NCI-H446 treated with DMSO at 0.1 percent for 48 hours (cell line): ENCODE data around the gene BRPF3.

Experiments
- DNase-seq: peaks from one replicate; lab custom pipeline; 2025; lab: John Stamatoyannopoulos, UW

BRPF3 gene

GRCh38 chr6:36229223-36229622, 32.7 kb downstream of the BRPF3 start:
- DNase-seq: no peak

- DNase-seq: no peak
Measured at GRCh38 chr6:36230371-36230770, 33.8 kb downstream of the BRPF3 start.

DNA sequence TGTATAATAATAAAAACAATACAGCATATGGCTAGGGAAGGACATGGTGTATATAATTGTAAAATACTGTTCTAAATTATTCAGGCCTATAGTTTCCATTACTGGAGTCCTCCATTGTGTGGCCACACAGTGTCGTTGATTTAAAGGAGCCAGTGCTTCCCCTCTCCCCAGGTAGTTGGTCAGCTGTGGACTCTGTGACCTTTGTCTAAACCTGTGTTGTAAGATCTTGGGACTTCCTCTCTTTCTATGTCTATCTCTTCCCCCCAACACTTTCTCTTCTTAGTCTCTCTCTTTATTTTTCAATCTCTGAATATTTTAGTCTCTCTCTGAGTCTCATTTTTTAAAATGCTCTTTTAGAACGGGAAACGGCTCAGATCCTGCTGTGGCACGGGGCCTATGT, 35.6 kb downstream of the BRPF3 start:
- DNase-seq: no peak

GRCh38 chr6:36235309-36235708, 38.8 kb downstream of the BRPF3 start:
- DNase-seq: no peak

DNA sequence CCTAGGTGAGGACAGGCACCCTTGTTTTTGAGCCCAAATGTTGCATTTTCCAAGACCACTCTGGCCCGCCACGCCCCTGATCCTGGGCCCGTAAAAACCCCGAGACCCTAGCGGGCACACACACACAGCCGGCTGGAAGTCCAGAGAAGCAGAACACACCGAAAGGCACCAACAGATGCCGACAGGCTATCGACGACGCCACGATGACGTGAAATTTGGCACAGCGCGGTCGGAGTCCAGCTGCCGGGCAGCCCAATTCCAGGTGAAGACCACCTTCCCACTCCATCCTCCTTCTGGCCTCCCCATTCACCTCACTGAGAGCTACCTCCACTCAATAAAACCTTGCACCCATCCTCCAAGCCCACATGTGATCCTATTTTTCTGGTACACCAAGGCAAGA, 39.3 kb downstream of the BRPF3 start:
- DNase-seq: no peak

- no peak for DNase-seq
Measured at GRCh38 chr6:36239774-36240173, 43.2 kb downstream of the BRPF3 start.

DNA sequence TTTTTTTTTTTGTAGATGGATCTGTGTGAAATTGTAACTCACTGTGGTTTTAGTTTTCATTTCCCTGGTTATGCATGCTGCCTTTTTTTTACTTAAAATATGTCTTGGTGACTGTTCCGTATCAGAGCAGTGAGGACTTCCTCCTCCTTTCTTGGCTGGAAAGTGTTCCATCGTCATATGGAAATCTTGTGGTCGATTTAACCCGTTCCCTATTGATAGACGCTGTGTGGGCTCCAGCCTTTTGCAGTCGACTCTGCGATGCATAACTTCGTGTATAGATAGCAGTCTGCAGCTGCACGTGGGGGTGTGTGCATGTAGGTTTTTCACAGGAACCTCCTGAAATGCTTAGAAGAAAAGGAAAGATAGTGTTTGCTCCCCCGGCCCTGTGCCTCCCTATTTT, 45.2 kb downstream of the BRPF3 start:
- no peak for DNase-seq

GRCh38 chr6:36242161-36242560, 45.6 kb downstream of the BRPF3 start:
- DNase-seq: no peak

GRCh38 chr6:36242626-36243025, 46.1 kb downstream of the BRPF3 start:
- DNase-seq: no peak

- DNase-seq: no peak
Measured at GRCh38 chr6:36243562-36244212, 47.1 kb downstream of the BRPF3 start.

DNA sequence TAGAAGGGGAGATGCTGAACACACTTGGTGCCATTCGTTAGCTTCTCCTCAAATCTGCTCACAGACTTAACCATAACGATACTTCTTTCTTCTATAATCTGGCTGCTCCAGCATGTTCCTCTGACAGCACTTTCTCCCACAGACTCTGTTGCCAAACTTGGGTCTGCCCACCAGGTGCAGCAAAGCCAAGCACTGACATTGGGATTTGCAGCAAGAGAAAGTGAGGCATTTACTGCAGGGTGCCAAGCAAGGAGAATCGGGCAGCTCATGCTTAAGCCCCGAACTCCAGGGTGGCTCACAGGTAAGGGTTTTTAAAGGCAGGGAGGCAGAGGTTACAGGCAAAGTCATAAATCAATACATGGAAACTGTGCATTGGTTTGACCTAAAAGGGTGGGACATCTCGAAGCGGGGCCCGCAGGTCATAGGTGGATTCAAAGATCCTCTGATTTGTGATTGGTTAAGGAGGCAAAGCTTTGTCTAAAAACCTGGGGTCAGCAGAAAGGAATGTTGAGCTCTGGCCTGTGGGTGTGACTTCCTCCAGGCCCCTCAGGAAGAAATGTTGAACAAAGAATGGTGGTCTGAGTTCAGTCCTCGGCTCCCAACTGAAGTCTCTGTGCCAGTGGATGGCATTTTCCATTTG, 48.2 kb downstream of the BRPF3 start:
- no peak for DNase-seq

- DNase-seq: no peak
Measured at GRCh38 chr6:36245572-36246061, 49.1 kb downstream of the BRPF3 start.

- DNase-seq: no peak
Measured at GRCh38 chr6:36246506-36247268, 50.1 kb downstream of the BRPF3 start.

DNA sequence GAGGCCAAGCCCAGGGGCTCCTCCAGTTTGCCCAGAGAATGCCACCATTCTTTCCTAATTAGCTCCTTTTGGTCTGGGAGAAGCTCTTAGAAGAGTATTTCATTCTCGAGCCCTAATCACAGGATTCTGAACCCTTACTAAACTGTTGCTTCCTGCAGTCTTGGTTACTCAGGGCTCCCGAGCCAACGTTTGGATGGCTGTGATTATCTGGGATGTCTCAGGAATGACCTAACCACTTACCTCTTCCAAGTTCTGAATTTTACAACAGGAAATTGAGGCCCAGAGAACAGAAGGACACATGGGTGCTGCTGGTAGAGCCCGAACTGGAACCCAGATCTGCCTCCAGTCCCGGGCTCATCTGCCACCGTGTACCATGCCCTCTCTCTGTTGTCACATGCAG, 51.1 kb downstream of the BRPF3 start:
- no peak for DNase-seq

GRCh38 chr6:36248980-36249379, 52.4 kb downstream of the BRPF3 start:
- no peak for DNase-seq

GRCh38 chr6:36249536-36249935, 53.0 kb downstream of the BRPF3 start:
- no peak for DNase-seq

DNA sequence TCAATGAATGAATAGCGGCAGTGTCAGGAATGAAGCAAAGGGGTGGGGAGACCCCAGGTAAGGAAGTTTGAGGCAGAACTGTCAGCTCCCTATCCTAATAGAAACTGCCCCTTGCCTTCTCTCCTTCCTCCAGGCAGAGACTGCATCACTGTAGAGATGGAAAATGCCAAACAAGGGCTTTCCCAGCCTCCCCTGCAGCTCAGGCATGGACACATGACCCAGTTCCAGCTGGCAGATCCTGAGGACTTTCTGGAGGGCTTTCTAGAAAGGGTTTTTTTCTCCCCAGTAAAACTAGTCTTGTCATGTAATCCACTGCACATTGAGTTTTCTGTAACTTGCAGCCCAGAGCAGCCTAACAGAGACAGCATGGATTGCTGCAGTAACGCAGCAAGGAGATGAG, 55.5 kb downstream of the BRPF3 start:
- DNase-seq: no peak

DNA sequence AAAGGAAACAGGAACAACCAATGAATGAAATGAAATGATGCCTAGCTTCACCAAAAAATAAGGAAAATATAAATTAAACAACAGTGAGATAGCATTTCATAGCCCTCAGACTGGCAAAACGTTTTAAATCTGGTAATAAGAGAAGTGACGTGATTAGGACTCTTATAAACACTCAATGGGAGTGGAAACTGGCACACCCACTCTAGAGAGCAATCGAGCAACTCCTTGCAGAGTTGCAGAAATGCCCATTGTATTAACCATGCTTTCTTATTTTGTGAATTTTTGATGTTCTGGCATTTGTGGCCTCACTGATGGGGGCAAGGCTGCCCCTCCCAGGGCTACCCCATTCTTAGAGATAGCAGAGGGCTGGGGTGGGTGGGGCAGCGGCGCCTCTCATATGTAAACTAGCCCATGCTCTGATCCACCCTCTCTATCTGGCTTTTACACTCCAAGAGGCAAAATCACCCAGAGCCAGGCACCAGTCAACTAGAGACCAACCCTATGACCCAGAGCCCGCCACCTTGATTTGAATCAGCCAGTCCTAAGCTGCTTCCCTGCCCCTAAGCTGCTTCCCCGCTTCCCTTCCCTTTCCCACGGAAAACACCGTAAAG, 67.0 kb downstream of the BRPF3 start:
- no peak for DNase-seq

- no peak for DNase-seq
Measured at GRCh38 chr6:36265744-36266143, 69.2 kb downstream of the BRPF3 start.

DNA sequence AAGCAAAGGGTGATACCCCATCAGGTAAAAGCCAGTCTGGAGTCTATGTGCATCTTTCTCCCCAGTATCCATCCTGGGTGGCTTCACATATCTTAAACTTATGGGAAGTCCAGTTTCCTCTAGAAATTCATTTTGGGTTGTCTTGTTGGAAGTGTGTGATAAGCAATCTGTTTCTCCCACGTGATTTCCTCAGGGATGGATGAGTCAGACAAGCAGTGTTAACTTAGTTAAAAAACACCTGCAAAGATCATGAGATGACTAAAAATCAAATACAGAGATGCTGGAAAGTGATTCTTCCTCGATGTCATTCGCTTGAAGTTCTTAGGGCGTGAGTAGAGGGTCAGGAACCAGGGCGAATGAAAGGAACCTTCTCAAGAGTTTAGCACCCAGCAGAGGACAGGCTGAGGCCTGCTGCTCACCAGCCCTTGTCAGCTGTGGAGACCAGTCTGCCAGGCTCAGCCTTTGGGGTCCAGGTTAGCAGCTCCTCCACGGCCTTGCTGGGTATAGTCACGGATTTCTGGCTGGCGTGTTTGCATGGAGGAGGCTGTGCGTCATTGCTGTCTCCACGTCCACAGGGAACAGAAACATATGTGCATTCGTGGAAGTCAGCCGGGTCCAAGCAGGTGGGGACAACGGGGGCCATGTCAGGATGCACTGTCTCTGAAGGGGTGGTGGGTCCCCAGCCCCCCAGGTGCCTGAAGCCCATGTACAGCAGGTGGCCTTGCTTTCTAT, 70.5 kb downstream of the BRPF3 start:
- no peak for DNase-seq

GRCh38 chr6:36267731-36268477, 71.4 kb downstream of the BRPF3 start:
- DNase-seq: no peak
